Measurements from ENCODE around the gene NPM1.
"Not testable (repeated sequence)": the region's sequence is repeated elsewhere in the genome, so short reads cannot be mapped to it uniquely, and the experiment has no call there.

NPM1 gene

DNA sequence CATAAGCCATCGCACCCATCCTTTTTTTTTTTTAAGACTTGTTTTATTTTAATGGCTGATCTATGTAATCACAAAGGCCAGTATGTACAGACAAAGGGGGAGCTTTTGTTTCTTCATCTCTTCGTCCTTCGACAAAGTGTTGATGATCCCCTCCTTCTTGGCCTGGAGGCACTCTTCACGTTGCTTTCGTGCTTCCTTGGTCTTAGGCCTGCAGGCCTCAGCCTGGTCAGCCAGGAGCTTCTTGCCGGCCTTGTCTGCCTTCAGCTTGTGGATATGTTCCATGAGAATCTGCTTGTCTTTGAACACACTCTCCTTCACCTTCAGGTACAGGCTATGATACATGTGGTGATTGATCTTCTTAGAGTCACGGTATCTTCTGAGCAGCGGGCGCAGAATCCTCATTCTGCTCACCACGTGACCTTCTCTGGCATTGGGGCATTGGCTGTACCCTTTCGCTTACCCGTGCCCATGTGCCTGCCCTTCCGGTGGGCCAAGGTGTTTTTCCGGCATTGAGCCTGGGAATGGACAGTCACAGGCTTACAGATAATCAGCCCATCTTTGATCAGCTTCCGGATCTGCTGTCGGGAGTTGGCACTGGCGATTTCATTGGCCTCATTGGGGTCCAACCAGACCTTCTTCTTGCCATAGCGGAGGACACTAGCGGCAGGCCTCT lies 42.6 kb upstream of the NPM1 start (continued):
- TF ChIP-seq CREB5 (CRISPR knock-in tag; IDR thresholded peaks at IDR 0.05; ENCODE audit: low read depth) (no peak), BACH2 (CRISPR knock-in tag; IDR thresholded peaks at IDR 0.05; ENCODE audit: borderline replicate concordance) (no peak), GLIS3 (CRISPR knock-in tag; IDR thresholded peaks at IDR 0.05) (no peak)

GRCh38 chr5:171351536-171352073 lies 36.0 kb upstream of the NPM1 start:
- peak; percentile 44; the same call in 2 of the 3 replicates for ATAC-seq

GRCh38 chr5:171355302-171355724 lies 32.3 kb upstream of the NPM1 start:
- no peak for ATAC-seq
- no peak for TF ChIP-seq OSR1 (CRISPR knock-in tag; IDR thresholded peaks at IDR 0.05)
- TF ChIP-seq CREB5 (CRISPR knock-in tag; IDR thresholded peaks at IDR 0.05; ENCODE audit: low read depth), result no peak
- TF ChIP-seq RARB (CRISPR knock-in tag; IDR thresholded peaks at IDR 0.05), result no peak
- TF ChIP-seq PPARA (CRISPR knock-in tag; IDR thresholded peaks at IDR 0.05; ENCODE audit: borderline replicate concordance), result no peak
- no peak for TF ChIP-seq ISL1 (CRISPR knock-in tag; IDR thresholded peaks at IDR 0.05)
- TF ChIP-seq ARNTL (CRISPR knock-in tag; IDR thresholded peaks at IDR 0.05; ENCODE audit: borderline replicate concordance, low read depth), result no peak
- TF ChIP-seq, protein P1, sequence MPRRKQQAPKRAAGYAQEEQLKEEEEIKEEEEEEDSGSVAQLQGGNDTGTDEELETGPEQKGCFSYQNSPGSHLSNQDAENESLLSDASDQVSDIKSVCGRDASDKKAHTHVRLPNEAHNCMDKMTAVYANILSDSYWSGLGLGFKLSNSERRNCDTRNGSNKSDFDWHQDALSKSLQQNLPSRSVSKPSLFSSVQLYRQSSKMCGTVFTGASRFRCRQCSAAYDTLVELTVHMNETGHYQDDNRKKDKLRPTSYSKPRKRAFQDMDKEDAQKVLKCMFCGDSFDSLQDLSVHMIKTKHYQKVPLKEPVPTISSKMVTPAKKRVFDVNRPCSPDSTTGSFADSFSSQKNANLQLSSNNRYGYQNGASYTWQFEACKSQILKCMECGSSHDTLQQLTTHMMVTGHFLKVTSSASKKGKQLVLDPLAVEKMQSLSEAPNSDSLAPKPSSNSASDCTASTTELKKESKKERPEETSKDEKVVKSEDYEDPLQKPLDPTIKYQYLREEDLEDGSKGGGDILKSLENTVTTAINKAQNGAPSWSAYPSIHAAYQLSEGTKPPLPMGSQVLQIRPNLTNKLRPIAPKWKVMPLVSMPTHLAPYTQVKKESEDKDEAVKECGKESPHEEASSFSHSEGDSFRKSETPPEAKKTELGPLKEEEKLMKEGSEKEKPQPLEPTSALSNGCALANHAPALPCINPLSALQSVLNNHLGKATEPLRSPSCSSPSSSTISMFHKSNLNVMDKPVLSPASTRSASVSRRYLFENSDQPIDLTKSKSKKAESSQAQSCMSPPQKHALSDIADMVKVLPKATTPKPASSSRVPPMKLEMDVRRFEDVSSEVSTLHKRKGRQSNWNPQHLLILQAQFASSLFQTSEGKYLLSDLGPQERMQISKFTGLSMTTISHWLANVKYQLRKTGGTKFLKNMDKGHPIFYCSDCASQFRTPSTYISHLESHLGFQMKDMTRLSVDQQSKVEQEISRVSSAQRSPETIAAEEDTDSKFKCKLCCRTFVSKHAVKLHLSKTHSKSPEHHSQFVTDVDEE (CRISPR knock-in tag; IDR thresholded peaks at IDR 0.05), result no peak
- no peak for TF ChIP-seq TCF4 (CRISPR knock-in tag; IDR thresholded peaks at IDR 0.05; ENCODE audit: borderline replicate concordance)
- no peak for TF ChIP-seq POU6F1 (CRISPR knock-in tag; IDR thresholded peaks at IDR 0.05; ENCODE audit: borderline replicate concordance, low read depth)
- no peak for TF ChIP-seq SNAI2 (CRISPR knock-in tag; IDR thresholded peaks at IDR 0.05)
- no peak for TF ChIP-seq PATZ1 (CRISPR knock-in tag; IDR thresholded peaks at IDR 0.05; ENCODE audit: borderline replicate concordance)
- no peak for TF ChIP-seq CSDC2 (CRISPR knock-in tag; IDR thresholded peaks at IDR 0.05)
- TF ChIP-seq BACH2 (CRISPR knock-in tag; IDR thresholded peaks at IDR 0.05; ENCODE audit: borderline replicate concordance), result no peak

More at GRCh38 chr5:171351536-171352073, 36.0 kb upstream of the NPM1 start:
- TF ChIP-seq GLIS3 (CRISPR knock-in tag; IDR thresholded peaks at IDR 0.05) (no peak), ZNF8 (CRISPR knock-in tag; IDR thresholded peaks at IDR 0.05) (no peak)

- TF ChIP-seq ZFP30 (CRISPR knock-in tag; IDR thresholded peaks at IDR 0.05), result no peak
- TF ChIP-seq CREB5 (CRISPR knock-in tag; IDR thresholded peaks at IDR 0.05; ENCODE audit: low read depth), result no peak
- TF ChIP-seq CSDC2 (CRISPR knock-in tag; IDR thresholded peaks at IDR 0.05), result no peak
- no peak for TF ChIP-seq ZFP3 (CRISPR knock-in tag; IDR thresholded peaks at IDR 0.05)
- no peak for TF ChIP-seq ESRRG (CRISPR knock-in tag; IDR thresholded peaks at IDR 0.05)
- no peak for TF ChIP-seq ZNF8 (CRISPR knock-in tag; IDR thresholded peaks at IDR 0.05)
- TF ChIP-seq TOX (CRISPR knock-in tag; IDR thresholded peaks at IDR 0.05; ENCODE audit: borderline replicate concordance), result no peak
- no peak for TF ChIP-seq PATZ1 (CRISPR knock-in tag; IDR thresholded peaks at IDR 0.05; ENCODE audit: borderline replicate concordance)
- no peak for TF ChIP-seq SNAI2 (CRISPR knock-in tag; IDR thresholded peaks at IDR 0.05)
- ATAC-seq, result no peak
These were observed 29.8 kb upstream of the NPM1 start for GRCh38 chr5:171357843-171358242.

- not testable (repeated sequence) for ATAC-seq
These were observed 26.5 kb upstream of the NPM1 start for GRCh38 chr5:171361151-171361550.

DNA sequence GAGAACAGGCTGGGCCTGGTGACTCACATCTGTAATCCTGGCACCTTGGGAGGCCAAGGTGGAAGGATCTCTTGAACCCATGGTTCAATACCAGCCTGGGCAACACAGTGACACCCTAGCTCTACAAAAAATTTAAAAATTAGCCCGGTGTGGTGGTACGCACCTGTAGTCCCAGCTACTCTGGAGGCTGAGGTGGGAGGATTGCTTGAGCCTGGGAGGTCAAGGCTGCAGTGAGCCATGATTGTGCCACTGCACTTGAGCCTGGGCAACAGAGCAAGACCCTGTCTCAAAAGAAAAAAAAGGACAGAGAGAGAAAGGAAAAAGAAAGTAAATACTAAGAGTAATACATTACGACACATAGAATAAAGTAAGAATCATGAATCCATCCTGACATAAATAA lies 24.4 kb upstream of the NPM1 start:
- ATAC-seq, result not testable (repeated sequence)

Measured in SK-N-SH treated with all-trans-retinoic acid at 6 μM for 48 hours (cell line).